Endothelial cell of umbilical vein (primary cell): Measurements from ENCODE around the gene KMT2C. TPM values are rescaled to one million over a fixed set of nuclear protein-coding genes. Genes with fewer than 3 reads are reported as not detected.
A peak's percentile ranks its signal among the peaks of the same experiment; 100 is the strongest.

Source experiments
- Bru-seq: library from RNA; stranded (reverse); fragments of 400-500 nt; gene quantifications from one replicate; lab custom pipeline; 2021; lab: Mats Ljungman, UMichigan
- BruChase-seq, 2 experiments: library from RNA; stranded (reverse); fragments of 400-500 nt; gene quantifications; one replicate each; lab custom pipeline; 2021; lab: Mats Ljungman, UMichigan
- BruUV-seq: library from RNA; stranded (reverse); fragments of 400-500 nt; replicated peaks from 2 replicates; lab custom pipeline; 2021; lab: Mats Ljungman, UMichigan
- CTCF ChIA-PET: fragments of 300-600, 350-600 bp; sonication (Branson Sonifier 250); formaldehyde crosslinking; loops from one replicate; lab custom pipeline; 2021; ENCODE audit warnings: antibody characterized with exemption, inconsistent platforms; lab: Charles Lee
- POLR2A ChIA-PET: fragments of 300-600, 350-600 bp; sonication (Branson Sonifier 250); formaldehyde crosslinking; loops from one replicate; lab custom pipeline; 2021; ENCODE audit warnings: antibody characterized with exemption, inconsistent platforms; lab: Charles Lee
- DNase-seq: peaks from one replicate; pipeline ENCODE4 v3.0.0-alpha.2; 2011; ENCODE audit warnings: low read depth, low spot score
- FAIRE-seq: peaks from 2 replicates; lab custom pipeline; 2011; peaks lifted over from hg19 to GRCh38; lab: Jason Lieb, UNC
- H2AFZ ChIP-seq: 2 replicates; pipeline ENCODE4 v1.6.0; 2012; ENCODE audit warnings: low read depth, low read length, control low read depth, inconsistent platforms
- H3K27ac ChIP-seq: 2 replicates; pipeline ENCODE4 v1.5.1; 2011; ENCODE audit warnings: low read depth, mild to moderate bottlenecking, control low read depth, low read length, moderate library complexity; ENCODE audit not compliant: insufficient read depth
- H3K27me3 ChIP-seq, 2 experiments: 2 replicates each; pipeline versions ENCODE4 v1.6.0 to v1.6.1; 2011; ENCODE audit warnings: low read length in 2 of 2, mixed read lengths in 1 of 2; ENCODE audit not compliant: control insufficient read depth in 2 of 2, insufficient read depth in 2 of 2
- H3K36me3 ChIP-seq, 2 experiments: 2 replicates in 1 of 2; 3 replicates in 1 of 2; pipeline ENCODE4 v1.5.1; 2011; ENCODE audit warnings: low read length in 2 of 2, mild to moderate bottlenecking in 1 of 2, moderate library complexity in 1 of 2; ENCODE audit not compliant: control insufficient read depth in 2 of 2, insufficient read depth in 2 of 2; ENCODE audit errors: extremely low read depth in 1 of 2
- H3K4me1 ChIP-seq: 3 replicates; pipeline ENCODE4 v1.5.1; 2011; ENCODE audit warnings: mild to moderate bottlenecking, low read length; ENCODE audit not compliant: control insufficient read depth, insufficient read depth; ENCODE audit errors: extremely low read depth
- H3K4me2 ChIP-seq: 2 replicates; pipeline ENCODE4 v1.6.1; 2011; ENCODE audit warnings: low read length, control low read depth, mixed read lengths; ENCODE audit not compliant: insufficient read depth
- H3K4me3 ChIP-seq, 3 experiments: fragments of 200-600 bp in 1 of 3; sonication (generic), shearing (Covaris generic) in 1 of 3; replicated peaks in 1 of 3; 2 replicates each; pipeline ENCODE4 v1.5.1; 2011 to 2016; ENCODE audit warnings: control low read depth in 3 of 3, low read length in 3 of 3, mild to moderate bottlenecking in 2 of 3, inconsistent platforms in 1 of 3, low read depth in 1 of 3, moderate library complexity in 1 of 3; ENCODE audit not compliant: insufficient read depth in 1 of 3
- H3K79me2 ChIP-seq: 2 replicates; pipeline ENCODE4 v1.6.0; 2012; ENCODE audit warnings: low read length, inconsistent platforms; ENCODE audit not compliant: control insufficient read depth, insufficient read depth
- H3K9ac ChIP-seq: replicated peaks from 2 replicates; pipeline ENCODE3; 2011; ENCODE audit warnings: low read length, control low read depth; ENCODE audit not compliant: insufficient read depth; ENCODE audit errors: extremely low read depth
- H3K9me1 ChIP-seq: replicated peaks from 3 replicates; pipeline ENCODE4 v1.6.0; 2011; ENCODE audit warnings: mild to moderate bottlenecking, low read length; ENCODE audit not compliant: control insufficient read depth, insufficient read depth; ENCODE audit errors: extremely low read depth
- H3K9me3 ChIP-seq: replicated peaks from 2 replicates; pipeline ENCODE4 v1.5.1; 2012; ENCODE audit warnings: low read length, inconsistent platforms; ENCODE audit not compliant: control insufficient read depth, insufficient read depth
- H4K20me1 ChIP-seq: replicated peaks from 2 replicates; pipeline ENCODE3; 2011; ENCODE audit warnings: mild to moderate bottlenecking, low read length; ENCODE audit not compliant: control insufficient read depth, insufficient read depth; ENCODE audit errors: extremely low read depth
- CTCF ChIP-seq, 2 donors: IDR thresholded peaks; 1 replicate in 1 of 2; 2 replicates in 1 of 2; pipeline ENCODE4 v1.5.1; 2011; ENCODE audit warnings: low read length in 2 of 2, mild to moderate bottlenecking in 2 of 2, moderate library complexity in 2 of 2, control low read depth in 1 of 2, inconsistent platforms in 1 of 2, low read depth in 1 of 2; ENCODE audit not compliant: insufficient read depth in 1 of 2; ENCODE audit errors: extremely low read depth in 1 of 2
- GATA2 ChIP-seq: IDR thresholded peaks from 2 replicates; pipeline ENCODE4 v1.7.0; 2011; ENCODE audit warnings: low read depth, mild to moderate bottlenecking, moderate library complexity, mixed read lengths, low read length; ENCODE audit not compliant: insufficient read length, insufficient read depth
- JUN ChIP-seq: IDR thresholded peaks from 2 replicates; pipeline ENCODE4 v1.6.1; 2011; ENCODE audit warnings: borderline replicate concordance, low read depth; ENCODE audit not compliant: insufficient read length, insufficient read depth
- MYC ChIP-seq: IDR thresholded peaks from one replicate; pipeline ENCODE4 v1.6.1; 2011; ENCODE audit warnings: mild to moderate bottlenecking, low read depth, low read length
- POLR2AphosphoS5 ChIP-seq: IDR thresholded peaks from 2 replicates; pipeline ENCODE4 v1.6.1; 2012; ENCODE audit warnings: low read depth, mild to moderate bottlenecking, control low read depth, low read length, moderate library complexity; ENCODE audit not compliant: insufficient read depth
- dilution Hi-C: fragments of 300-500 bp; cut with MboI; formaldehyde crosslinking; loops from one replicate; pipeline ENCODE4 v1.15.0; 2019; ENCODE audit warnings: low sequenced_read_pairs; ENCODE audit not compliant: extremely low pct_ligation_motif_present
- intact Hi-C: fragments of 100-400 bp; cut with micrococcal nuclease; formaldehyde crosslinking; loops from one replicate; pipeline ENCODE4 v1.10.0; 2022
- long read RNA-seq: library from polyadenylated mRNA; stranded (forward); transcript quantifications from one replicate; pipeline ENCODE4 v2.0.0, GENCODE V29; 2021
- polyA minus RNA-seq, 3 experiments: library from RNA; depleted of rRNA, polyadenylated mRNA; stranded (reverse); fragments of >200 nt; gene quantifications; 1 replicate in 1 of 3; 2 replicates in 2 of 3; pipeline ENCODE4 v1.2.3, GENCODE V29; 2011
- polyA plus RNA-seq, 4 experiments: library from polyadenylated mRNA; depleted of rRNA in 3 of 4; stranded (reverse) in 3 of 4; unstranded in 1 of 4; fragments of >200 nt; gene quantifications; 2 replicates each; pipeline versions ENCODE4 v1.2.1 to v1.2.3, GENCODE V29; 2011 to 2012; ENCODE audit warnings: missing spikeins in 1 of 4
- total RNA-seq: library from RNA; stranded (reverse); gene quantifications from 2 replicates; pipeline ENCODE4 v1.2.3, GENCODE V29; 2021

The KMT2C gene
- total RNA-seq (51.9 and 53.7 TPM in 2 replicates), polyA plus RNA-seq (6.9 and 8.0 TPM in 2 replicates), polyA minus RNA-seq (64.9 and 81.2 TPM in 2 replicates), Bru-seq, nascent RNA (percentile 93 among the genes with signal in this experiment), BruChase-seq, experiment 1, labeled RNA remaining after a 6-hour chase (percentile 87 among the genes with signal in this experiment), BruChase-seq, experiment 2, labeled RNA remaining after a 2-hour chase (percentile 92 among the genes with signal in this experiment)
- 8.0 TPM in 2 replicates for polyA plus RNA-seq (2011; cell fraction: cytosol; rRNA removed)
- polyA plus RNA-seq (2011; cell fraction: nucleus; rRNA removed), result 38.0 and 41.7 TPM in 2 replicates
- 10.7 and 11.8 TPM in 2 replicates for polyA plus RNA-seq (2012)
- polyA minus RNA-seq (2011; cell fraction: cytosol; rRNA and poly(A)+ RNA removed), result 15.1 TPM
- 117 and 157 TPM in 2 replicates for polyA minus RNA-seq (2011; cell fraction: nucleus; rRNA and poly(A)+ RNA removed)
- long read RNA-seq, partial matches to known transcripts, result 2 of 6 reads
- long read RNA-seq, other reads (novel, unspliced or antisense), result 4 of 6 reads

- no peaks in the 10 kb centered on the region for H3K27me3 ChIP-seq
- peak within 1 kb of the TSS; percentile 75 for H3K9ac ChIP-seq
- H3K9me1 ChIP-seq, result no peaks in the 10 kb centered on the region
- no peak for TF ChIP-seq POLR2AphosphoS5
- TF ChIP-seq CTCF (IDR thresholded peaks at IDR 0.05; ENCODE audit: extremely low read depth in 1 of 2, insufficient read depth in 1 of 2, low read depth in 1 of 2, low read length in 2 of 2), result no peak
- no peak for TF ChIP-seq MYC
- TF ChIP-seq JUN, result no peak
- no peak for TF ChIP-seq GATA2
- CTCF ChIA-PET, result no interaction called here
- no peaks in the 10 kb centered on the region for H4K20me1 ChIP-seq
- H3K4me1 ChIP-seq, result peaks cover 9% of the 10 kb centered on the region
- dilution Hi-C loops, result no loop called here
- no TSS peak for BruUV-seq
- DNase-seq (peak; percentile 31), FAIRE-seq (no peak)
- peak within 1 kb of the TSS; percentile 79 to 92 (median 91) for H3K4me3 ChIP-seq
- POLR2A ChIA-PET, result no interaction called here
- H3K27ac ChIP-seq, result peak within 1 kb of the TSS; percentile 80
- no peaks in the 10 kb centered on the region for H3K9me3 ChIP-seq
- peaks cover 49% of the 10 kb centered on the region for H3K79me2 ChIP-seq
- H3K4me2 ChIP-seq, result peak within 1 kb of the TSS; percentile 98
- H3K36me3 ChIP-seq, result no peaks in the 10 kb centered on the region
- intact Hi-C loops, result loop anchor here (1.0 to 10.0 kb wide), 5 partner anchors 28 to 291 kb away; no protein-coding TSS in a partner anchor
- H2AFZ ChIP-seq, result peak within 1 kb of the TSS; percentile 59
Measured at GRCh38 chr7:152435384-152436110, at the start of gene KMT2C. TSS of gene KMT2C (minus strand) at chr7:152436003. CDS start at chr7:152435786, 217 bp downstream.
